Measurements from ENCODE around the gene EXOSC1. TPM values are rescaled to one million over a fixed set of nuclear protein-coding genes. Genes with fewer than 3 reads are reported as not detected.

Gene EXOSC1
- total and polyA plus RNA-seq, 2 of the 13 experiments (the other 11 are each of a cell fraction or from before 2014, with no cell fraction given) = 36.3 to 39.9 TPM

DNA sequence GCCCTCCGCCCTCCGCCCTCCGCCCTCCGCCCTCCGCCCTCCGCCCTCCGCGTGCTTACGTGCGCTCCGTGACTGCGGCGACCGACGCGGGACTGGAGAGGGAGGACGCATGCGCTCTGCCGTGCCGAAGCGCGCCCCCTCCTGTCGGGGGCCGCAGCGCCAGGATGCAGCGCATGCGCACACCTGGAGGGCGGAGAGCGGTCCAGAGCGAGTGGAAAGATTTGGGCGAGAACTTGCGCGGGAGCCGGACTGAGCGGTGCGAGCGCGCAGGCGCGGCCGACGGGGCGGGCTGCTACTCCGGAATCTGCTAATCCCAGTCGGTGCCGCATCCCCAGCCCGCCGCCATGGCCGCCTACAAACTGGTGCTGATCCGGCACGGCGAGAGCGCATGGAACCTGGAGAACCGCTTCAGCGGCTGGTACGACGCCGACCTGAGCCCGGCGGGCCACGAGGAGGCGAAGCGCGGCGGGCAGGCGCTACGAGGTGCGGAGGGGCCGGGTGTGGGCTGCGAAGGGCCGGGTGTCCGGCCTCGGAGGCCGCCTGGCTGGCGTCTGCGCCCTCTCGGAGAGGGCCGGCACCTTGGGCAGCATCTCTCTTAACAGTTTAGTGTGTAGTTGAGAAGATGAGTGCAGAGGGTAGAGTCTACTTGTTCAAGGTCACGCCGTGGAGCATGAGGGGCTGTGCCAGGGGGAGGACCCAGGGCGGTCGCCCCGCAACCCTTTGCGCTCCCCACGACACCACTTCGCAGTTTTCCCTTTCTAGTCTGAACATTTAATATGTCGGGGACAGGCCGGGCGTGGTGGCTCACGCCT is 19.6 kb downstream of the EXOSC1 start, which contains the start of gene PGAM1 (continued):
- TF ChIP-seq PHF20 (CRISPR knock-in tag; IDR thresholded peaks at IDR 0.05) = peak; percentile 52
- peak; percentile 89 for TF ChIP-seq THAP11 (CRISPR knock-in tag; IDR thresholded peaks at IDR 0.05)
- TF ChIP-seq ZNF205 (CRISPR knock-in tag; IDR thresholded peaks at IDR 0.05) = 0 out of 2 replicates have a peak, but pooled peaks have one; percentile 26
- TF ChIP-seq PPARG (CRISPR knock-in tag; conservative IDR thresholded peaks at IDR 0.05) = peak; percentile 23
- TF ChIP-seq, protein P1, sequence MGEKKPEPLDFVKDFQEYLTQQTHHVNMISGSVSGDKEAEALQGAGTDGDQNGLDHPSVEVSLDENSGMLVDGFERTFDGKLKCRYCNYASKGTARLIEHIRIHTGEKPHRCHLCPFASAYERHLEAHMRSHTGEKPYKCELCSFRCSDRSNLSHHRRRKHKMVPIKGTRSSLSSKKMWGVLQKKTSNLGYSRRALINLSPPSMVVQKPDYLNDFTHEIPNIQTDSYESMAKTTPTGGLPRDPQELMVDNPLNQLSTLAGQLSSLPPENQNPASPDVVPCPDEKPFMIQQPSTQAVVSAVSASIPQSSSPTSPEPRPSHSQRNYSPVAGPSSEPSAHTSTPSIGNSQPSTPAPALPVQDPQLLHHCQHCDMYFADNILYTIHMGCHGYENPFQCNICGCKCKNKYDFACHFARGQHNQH (CRISPR knock-in tag; IDR thresholded peaks at IDR 0.05) = peak; percentile 65
- TF ChIP-seq CBFB (CRISPR knock-in tag; IDR thresholded peaks at IDR 0.05) = no peak
- TF ChIP-seq ZNF44 (CRISPR knock-in tag; IDR thresholded peaks at IDR 0.05) = peak; percentile 66
- TF ChIP-seq, protein P2, sequence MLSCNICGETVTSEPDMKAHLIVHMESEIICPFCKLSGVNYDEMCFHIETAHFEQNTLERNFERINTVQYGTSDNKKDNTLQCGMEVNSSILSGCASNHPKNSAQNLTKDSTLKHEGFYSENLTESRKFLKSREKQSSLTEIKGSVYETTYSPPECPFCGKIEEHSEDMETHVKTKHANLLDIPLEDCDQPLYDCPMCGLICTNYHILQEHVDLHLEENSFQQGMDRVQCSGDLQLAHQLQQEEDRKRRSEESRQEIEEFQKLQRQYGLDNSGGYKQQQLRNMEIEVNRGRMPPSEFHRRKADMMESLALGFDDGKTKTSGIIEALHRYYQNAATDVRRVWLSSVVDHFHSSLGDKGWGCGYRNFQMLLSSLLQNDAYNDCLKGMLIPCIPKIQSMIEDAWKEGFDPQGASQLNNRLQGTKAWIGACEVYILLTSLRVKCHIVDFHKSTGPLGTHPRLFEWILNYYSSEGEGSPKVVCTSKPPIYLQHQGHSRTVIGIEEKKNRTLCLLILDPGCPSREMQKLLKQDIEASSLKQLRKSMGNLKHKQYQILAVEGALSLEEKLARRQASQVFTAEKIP (CRISPR knock-in tag; IDR thresholded peaks at IDR 0.05; ENCODE audit: borderline replicate concordance) = no peak
- TF ChIP-seq RELA (CRISPR knock-in tag; IDR thresholded peaks at IDR 0.05) = peak; percentile 83; the same call in 1 of the 2 replicates
- peak; percentile 64; the same call in 1 of the 2 replicates for TF ChIP-seq NFKB2 (CRISPR knock-in tag; IDR thresholded peaks at IDR 0.05; ENCODE audit: borderline replicate concordance)
- peak; percentile 23; the same call in 1 of the 2 replicates for TF ChIP-seq FOXA3 (CRISPR knock-in tag; IDR thresholded peaks at IDR 0.05)
- TF ChIP-seq, protein P3, sequence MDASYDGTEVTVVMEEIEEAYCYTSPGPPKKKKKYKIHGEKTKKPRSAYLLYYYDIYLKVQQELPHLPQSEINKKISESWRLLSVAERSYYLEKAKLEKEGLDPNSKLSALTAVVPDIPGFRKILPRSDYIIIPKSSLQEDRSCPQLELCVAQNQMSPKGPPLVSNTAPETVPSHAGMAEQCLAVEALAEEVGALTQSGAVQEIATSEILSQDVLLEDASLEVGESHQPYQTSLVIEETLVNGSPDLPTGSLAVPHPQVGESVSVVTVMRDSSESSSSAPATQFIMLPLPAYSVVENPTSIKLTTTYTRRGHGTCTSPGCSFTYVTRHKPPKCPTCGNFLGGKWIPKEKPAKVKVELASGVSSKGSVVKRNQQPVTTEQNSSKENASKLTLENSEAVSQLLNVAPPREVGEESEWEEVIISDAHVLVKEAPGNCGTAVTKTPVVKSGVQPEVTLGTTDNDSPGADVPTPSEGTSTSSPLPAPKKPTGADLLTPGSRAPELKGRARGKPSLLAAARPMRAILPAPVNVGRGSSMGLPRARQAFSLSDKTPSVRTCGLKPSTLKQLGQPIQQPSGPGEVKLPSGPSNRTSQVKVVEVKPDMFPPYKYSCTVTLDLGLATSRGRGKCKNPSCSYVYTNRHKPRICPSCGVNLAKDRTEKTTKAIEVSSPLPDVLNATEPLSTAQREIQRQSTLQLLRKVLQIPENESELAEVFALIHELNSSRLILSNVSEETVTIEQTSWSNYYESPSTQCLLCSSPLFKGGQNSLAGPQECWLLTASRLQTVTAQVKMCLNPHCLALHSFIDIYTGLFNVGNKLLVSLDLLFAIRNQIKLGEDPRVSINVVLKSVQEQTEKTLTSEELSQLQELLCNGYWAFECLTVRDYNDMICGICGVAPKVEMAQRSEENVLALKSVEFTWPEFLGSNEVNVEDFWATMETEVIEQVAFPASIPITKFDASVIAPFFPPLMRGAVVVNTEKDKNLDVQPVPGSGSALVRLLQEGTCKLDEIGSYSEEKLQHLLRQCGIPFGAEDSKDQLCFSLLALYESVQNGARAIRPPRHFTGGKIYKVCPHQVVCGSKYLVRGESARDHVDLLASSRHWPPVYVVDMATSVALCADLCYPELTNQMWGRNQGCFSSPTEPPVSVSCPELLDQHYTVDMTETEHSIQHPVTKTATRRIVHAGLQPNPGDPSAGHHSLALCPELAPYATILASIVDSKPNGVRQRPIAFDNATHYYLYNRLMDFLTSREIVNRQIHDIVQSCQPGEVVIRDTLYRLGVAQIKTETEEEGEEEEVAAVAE (CRISPR knock-in tag; IDR thresholded peaks at IDR 0.05; ENCODE audit: borderline replicate concordance) = peak; percentile 73; the same call in 1 of the 2 replicates
- TF ChIP-seq, protein P4, sequence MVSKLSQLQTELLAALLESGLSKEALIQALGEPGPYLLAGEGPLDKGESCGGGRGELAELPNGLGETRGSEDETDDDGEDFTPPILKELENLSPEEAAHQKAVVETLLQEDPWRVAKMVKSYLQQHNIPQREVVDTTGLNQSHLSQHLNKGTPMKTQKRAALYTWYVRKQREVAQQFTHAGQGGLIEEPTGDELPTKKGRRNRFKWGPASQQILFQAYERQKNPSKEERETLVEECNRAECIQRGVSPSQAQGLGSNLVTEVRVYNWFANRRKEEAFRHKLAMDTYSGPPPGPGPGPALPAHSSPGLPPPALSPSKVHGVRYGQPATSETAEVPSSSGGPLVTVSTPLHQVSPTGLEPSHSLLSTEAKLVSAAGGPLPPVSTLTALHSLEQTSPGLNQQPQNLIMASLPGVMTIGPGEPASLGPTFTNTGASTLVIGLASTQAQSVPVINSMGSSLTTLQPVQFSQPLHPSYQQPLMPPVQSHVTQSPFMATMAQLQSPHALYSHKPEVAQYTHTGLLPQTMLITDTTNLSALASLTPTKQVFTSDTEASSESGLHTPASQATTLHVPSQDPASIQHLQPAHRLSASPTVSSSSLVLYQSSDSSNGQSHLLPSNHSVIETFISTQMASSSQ (IDR thresholded peaks at IDR 0.05; ENCODE audit: low read depth) = no peak
- TF ChIP-seq, protein P4 (CRISPR knock-in tag; IDR thresholded peaks at IDR 0.05; ENCODE audit: borderline replicate concordance) = peak; percentile 34; the same call in 1 of the 2 replicates
- TF ChIP-seq ETV6 (CRISPR knock-in tag; conservative IDR thresholded peaks at IDR 0.05) = 0 out of 2 replicates have a peak, but pooled peaks have one; percentile 46
- TF ChIP-seq ZNF547 (CRISPR knock-in tag; IDR thresholded peaks at IDR 0.05) = peak; percentile 70; the same call in 1 of the 2 replicates
- no peak for TF ChIP-seq SNAPC2 (CRISPR knock-in tag; IDR thresholded peaks at IDR 0.05)
- TF ChIP-seq BRCA1 (CRISPR knock-in tag; IDR thresholded peaks at IDR 0.05) = no peak

All from HepG2 (cell line).